SK-N-SH (cell line): ENCODE data around the gene CALD1. TPM values are rescaled to one million over a fixed set of nuclear protein-coding genes. Genes with fewer than 3 reads are reported as not detected.
A peak's percentile ranks its signal among the peaks of the same experiment; 100 is the strongest.

Experiments
- CTCF ChIA-PET: fragments of 300-600, 350-600 bp; formaldehyde crosslinking; extraction: SDS; loops from one replicate; lab custom pipeline; 2021; lab: Yijun Ruan, JAX
- POLR2A ChIA-PET: fragments of 350-600 bp; sonication (Branson Sonifier 250); formaldehyde crosslinking; extraction: SDS; loops from one replicate; lab custom pipeline; 2020; ENCODE audit warnings: antibody characterized with exemption, inconsistent platforms; lab: Yijun Ruan, JAX
- DNase-seq: peaks from one replicate; pipeline ENCODE4 v3.0.0; 2012
- H2AFZ ChIP-seq: fragments of 200-600 bp; sonication (generic); 2 replicates; pipeline ENCODE4 v1.8.1; 2016; ENCODE audit warnings: antibody characterized with exemption, mild to moderate bottlenecking, low read depth
- H3F3A ChIP-seq: fragments of 200-600 bp; sonication (generic); replicated peaks from 2 replicates; pipeline ENCODE3; 2016; ENCODE audit warnings: antibody characterized with exemption, mild to moderate bottlenecking; ENCODE audit not compliant: insufficient read depth
- H3K27ac ChIP-seq, 2 experiments: fragments of 200-500 bp in 1 of 2; fragments of 200-600 bp in 1 of 2; sonication (Bioruptor generic) in 1 of 2; sonication (generic), shearing (Covaris generic) in 1 of 2; 2 replicates each; pipeline versions ENCODE4 v1.5.1 to v1.6.1; 2014 to 2016; ENCODE audit warnings: low read depth in 2 of 2, inconsistent platforms in 1 of 2, low read length in 1 of 2, mild to moderate bottlenecking in 1 of 2, mixed read lengths in 1 of 2
- H3K27me3 ChIP-seq: fragments of 200-600 bp; sonication (generic), shearing (Covaris generic); 2 replicates; pipeline ENCODE4 v1.6.1; 2016; ENCODE audit warnings: mixed run types; ENCODE audit not compliant: insufficient read depth
- H3K36me3 ChIP-seq, 2 experiments: fragments of 200-500 bp in 1 of 2; fragments of 200-600 bp in 1 of 2; sonication (Bioruptor generic) in 1 of 2; sonication (generic) in 1 of 2; replicated peaks in 1 of 2; 2 replicates each; pipeline versions ENCODE3 to v1.5.1; 2014 to 2016; ENCODE audit warnings: low read length in 1 of 2, mild to moderate bottlenecking in 1 of 2; ENCODE audit not compliant: insufficient read depth in 2 of 2, control insufficient read depth in 1 of 2
- H3K4me1 ChIP-seq, 2 experiments: fragments of 200-500 bp in 1 of 2; fragments of 200-600 bp in 1 of 2; sonication (Bioruptor generic) in 1 of 2; sonication (generic), shearing (Covaris generic) in 1 of 2; 2 replicates each; pipeline versions ENCODE4 v1.5.1 to v1.6.1; 2014 to 2016; ENCODE audit warnings: low read depth in 1 of 2, low read length in 1 of 2, mixed run types in 1 of 2; ENCODE audit not compliant: insufficient read depth in 2 of 2, control insufficient read depth in 1 of 2
- H3K4me2 ChIP-seq: fragments of 200-600 bp; sonication (generic), shearing (Covaris generic); 2 replicates; pipeline ENCODE4 v1.6.1; 2017; ENCODE audit warnings: mixed run types
- H3K4me3 ChIP-seq, 2 experiments: fragments of 200-500 bp in 1 of 2; fragments of 200-600 bp in 1 of 2; sonication (Bioruptor generic) in 1 of 2; sonication (generic), shearing (Covaris generic) in 1 of 2; 2 replicates each; pipeline versions ENCODE4 v1.5.1 to v1.8.1; 2014 to 2016; ENCODE audit warnings: low read depth in 2 of 2, inconsistent platforms in 1 of 2, low read length in 1 of 2, mild to moderate bottlenecking in 1 of 2, mixed read lengths in 1 of 2, moderate library complexity in 1 of 2
- H3K79me2 ChIP-seq: fragments of 200-600 bp; sonication (generic); 2 replicates; pipeline ENCODE4 v1.8.1; 2017; ENCODE audit warnings: mild to moderate bottlenecking; ENCODE audit not compliant: insufficient read depth
- H3K9ac ChIP-seq: fragments of 200-600 bp; sonication (generic); 2 replicates; pipeline ENCODE4 v1.6.1; 2017; ENCODE audit warnings: mixed run types
- H3K9me2 ChIP-seq: fragments of 200-600 bp; sonication (generic); 2 replicates; pipeline ENCODE4 v1.6.1; 2017; ENCODE audit warnings: mixed run types
- H3K9me3 ChIP-seq: fragments of 200-600 bp; sonication (generic); 2 replicates; pipeline ENCODE4 v1.6.1; 2017; ENCODE audit warnings: mixed run types, mild to moderate bottlenecking, moderate library complexity
- H4K20me1 ChIP-seq: fragments of 200-600 bp; sonication (generic); 2 replicates; pipeline ENCODE4 v1.6.1; 2017; ENCODE audit warnings: mild to moderate bottlenecking, mixed run types; ENCODE audit not compliant: insufficient read depth
- CHD2 ChIP-seq: fragments of 150-350 bp; IDR thresholded peaks from 2 replicates; pipeline ENCODE4 v1.6.1; 2018; ENCODE audit warnings: low read length; ENCODE audit not compliant: partially characterized antibody
- CTCF ChIP-seq: fragments of 200-600 bp; sonication (generic); IDR thresholded peaks from 2 replicates; pipeline ENCODE4 v1.6.1; 2017; ENCODE audit warnings: antibody characterized with exemption, mild to moderate bottlenecking, moderate library complexity
- ELF1 ChIP-seq: IDR thresholded peaks from 2 replicates; pipeline ENCODE4 v1.4.0; 2012
- EP300 ChIP-seq, 2 experiments: IDR thresholded peaks; 2 replicates each; pipeline versions ENCODE4 v1.4.0 to v1.6.1; 2012; ENCODE audit warnings: borderline replicate concordance in 1 of 2, low read depth in 1 of 2, low read length in 1 of 2
- EZH2phosphoT487 ChIP-seq: fragments of 200-600 bp; sonication (generic); IDR thresholded peaks from 2 replicates; pipeline ENCODE4 v1.6.1; 2017; ENCODE audit warnings: low read depth, mixed run types, mild to moderate bottlenecking, antibody characterized with exemption, moderate library complexity, borderline replicate concordance
- FOSL2 ChIP-seq: IDR thresholded peaks from 2 replicates; pipeline ENCODE4 v1.4.0; 2012; ENCODE audit warnings: low read depth, mild to moderate bottlenecking, moderate library complexity, borderline replicate concordance
- FOXJ3 ChIP-seq: sonication (generic); formaldehyde crosslinking; IDR thresholded peaks from 2 replicates; pipeline ENCODE4 v1.5.1; 2020; ENCODE audit warnings: mild to moderate bottlenecking, missing genetic modification reagents
- FOXM1 ChIP-seq: IDR thresholded peaks from 2 replicates; pipeline ENCODE4 v1.4.0; 2012; ENCODE audit warnings: low read depth, mild to moderate bottlenecking
- GABPA ChIP-seq: IDR thresholded peaks from 2 replicates; pipeline ENCODE4 v1.4.0; 2012; ENCODE audit warnings: low read depth, mild to moderate bottlenecking
- GATA2 ChIP-seq: sonication (generic); formaldehyde crosslinking; IDR thresholded peaks from 2 replicates; pipeline ENCODE4 v1.5.0; 2020; ENCODE audit warnings: mild to moderate bottlenecking, missing genetic modification reagents
- IRF3 ChIP-seq: fragments of 150-350 bp; IDR thresholded peaks from 2 replicates; pipeline ENCODE4 v1.6.1; 2016; ENCODE audit warnings: mild to moderate bottlenecking, low read depth, low read length
- JUND ChIP-seq: IDR thresholded peaks from 2 replicates; pipeline ENCODE4 v1.4.0; 2012
- MEF2A ChIP-seq: IDR thresholded peaks from 2 replicates; pipeline ENCODE4 v1.4.0; 2012; ENCODE audit warnings: low read depth, borderline replicate concordance
- NFIC ChIP-seq: IDR thresholded peaks from 2 replicates; pipeline ENCODE4 v1.4.0; 2012; ENCODE audit warnings: borderline replicate concordance
- NRF1 ChIP-seq: IDR thresholded peaks from 2 replicates; pipeline ENCODE4 v1.6.1; 2012; ENCODE audit warnings: low read depth, mild to moderate bottlenecking, low read length
- PBX3 ChIP-seq: IDR thresholded peaks from 2 replicates; pipeline ENCODE4; 2012
- POLR2AphosphoS5 ChIP-seq: IDR thresholded peaks from 2 replicates; pipeline ENCODE4 v1.6.1; 2012; ENCODE audit warnings: low read depth, low read length
- RAD21 ChIP-seq: IDR thresholded peaks from 2 replicates; pipeline ENCODE4 v1.6.1; 2012; ENCODE audit warnings: mild to moderate bottlenecking, low read length
- RCOR1 ChIP-seq: fragments of 150-350 bp; IDR thresholded peaks from 2 replicates; pipeline ENCODE4 v1.6.1; 2017; ENCODE audit warnings: antibody characterized with exemption, low read length
- RFX5 ChIP-seq: IDR thresholded peaks from 2 replicates; pipeline ENCODE4 v1.6.1; 2012; ENCODE audit warnings: mild to moderate bottlenecking, improper control_type of control experiment, low read length
- RXRA ChIP-seq: IDR thresholded peaks from 2 replicates; pipeline ENCODE4 v1.4.0; 2012; ENCODE audit warnings: low read depth, mild to moderate bottlenecking, borderline replicate concordance
- SIN3A ChIP-seq: IDR thresholded peaks from 2 replicates; pipeline ENCODE4 v1.6.1; 2012; ENCODE audit warnings: low read depth, mild to moderate bottlenecking, low read length, moderate library complexity, borderline replicate concordance
- SMC3 ChIP-seq: IDR thresholded peaks from 2 replicates; pipeline ENCODE4 v1.6.1; 2012; ENCODE audit warnings: low read depth, low read length, improper control_type of control experiment
- TAF1 ChIP-seq: IDR thresholded peaks from 2 replicates; pipeline ENCODE4 v1.6.1; 2012; ENCODE audit warnings: low read depth, mild to moderate bottlenecking, low read length, moderate library complexity, borderline replicate concordance
- TCF12 ChIP-seq: IDR thresholded peaks from 2 replicates; pipeline ENCODE4 v1.4.0; 2012
- TEAD4 ChIP-seq: IDR thresholded peaks from 2 replicates; pipeline ENCODE4 v1.4.0; 2012; ENCODE audit warnings: mild to moderate bottlenecking, borderline replicate concordance; ENCODE audit not compliant: insufficient read depth
- USF2 ChIP-seq: fragments of 150-350 bp; IDR thresholded peaks from 2 replicates; pipeline ENCODE4 v1.6.1; 2017; ENCODE audit warnings: antibody characterized with exemption, low read length, low read depth, borderline replicate concordance
- YY1 ChIP-seq: IDR thresholded peaks from 2 replicates; pipeline ENCODE4 v1.4.0; 2012; ENCODE audit warnings: low read depth, mild to moderate bottlenecking
- ZBTB33 ChIP-seq: IDR thresholded peaks from 2 replicates; pipeline ENCODE4 v1.4.0; 2012; ENCODE audit warnings: low read depth, borderline replicate concordance
- WGBS: methylation state at CpG from one replicate; pipeline ENCODE4 v1.1.6; 2017; ENCODE audit warnings: low lambda C conversion rate; 5-methylcytosine and 5-hydroxymethylcytosine counted together
- polyA plus RNA-seq, 3 experiments: library from polyadenylated mRNA; depleted of rRNA; stranded (reverse); fragments of >200 nt; gene quantifications; 2 replicates each; pipeline ENCODE4 v1.2.3, GENCODE V29; 2012

The CALD1 gene
- polyA plus RNA-seq, 1 of the 3 experiments (the other 2 are of a cell fraction), result 299 TPM

- Histone ChIP-seq H3K4me3 (no peak overlapping the region), H3K4me1 (peaks cover under 1 to 21% of the 10 kb centered on the region in 2 experiments; a peak in 2 of 4 replicates), H3F3A (peaks cover 38% of the 10 kb centered on the region), H3K36me3 (peaks cover 31% of the 10 kb centered on the region in 2 experiments), H3K27me3 (no peaks in the 10 kb centered on the region), H3K4me2 (no peak overlapping the region), H3K9ac (no peak overlapping the region), H2AFZ (no peak overlapping the region), H3K79me2 (peaks cover 98% of the 10 kb centered on the region), H3K9me2 (no peaks in the 10 kb centered on the region), H3K9me3 (no peaks in the 10 kb centered on the region), H4K20me1 (peaks cover 82% of the 10 kb centered on the region), H3K27ac (peak overlapping the region in 1 of 2 experiments; percentile 59; a peak in 2 of 4 replicates)
- no peak for DNase-seq
- ChIA-PET CTCF (interaction anchor here (1.1 kb wide), 1 partner anchor 45 kb away, joined by 3 read pairs; no protein-coding TSS in a partner anchor), POLR2A (no interaction called here)
- 42% methylated on average over 2 of the region's 2 CpGs for WGBS
- TF ChIP-seq SMC3 (0 out of 2 replicates have a peak, but pooled peaks have one; percentile 4), JUND (no peak), FOXM1 (no peak), TCF12 (peak; percentile 43; the same call in 1 of the 2 replicates), PBX3 (0 out of 2 replicates have a peak, but pooled peaks have one; percentile 9), MEF2A (no peak), ZBTB33 (no peak), TEAD4 (no peak), IRF3 (no peak), EP300 (IDR thresholded peaks at IDR 0.05; ENCODE audit: borderline replicate concordance in 1 of 2, low read depth in 1 of 2, low read length in 1 of 2) (no peak), USF2 (no peak), RXRA (no peak), RCOR1 (no peak), YY1 (no peak), CHD2 (no peak), NRF1 (no peak), FOXJ3 (no peak), GATA2 (CRISPR knock-in tag) (no peak), FOSL2 (no peak), TAF1 (no peak), RFX5 (no peak), RAD21 (peak; percentile 20), GABPA (no peak), ELF1 (no peak), POLR2AphosphoS5 (no peak), NFIC (0 out of 2 replicates have a peak, but pooled peaks have one; percentile 27), CTCF (peak; percentile 48), SIN3A (no peak), EZH2phosphoT487 (no peak)
These were observed 125.9 kb downstream of the CALD1 start for GRCh38 chr7:134905375-134905774.
